HepG2 (cell line): ENCODE data around the gene PRM2. TPM values are rescaled to one million over a fixed set of nuclear protein-coding genes. Genes with fewer than 3 reads are reported as not detected.

Experiments used
- CBX2 ChIP-seq, 2 experiments: fragments of 200-600 bp in 1 of 2; sonication (generic); formaldehyde crosslinking in 1 of 2; IDR thresholded peaks; 2 replicates each; pipeline versions ENCODE4 v1.7.0 to v1.8.1; 2018 to 2022; ENCODE audit warnings: low read depth in 2 of 2, low read length in 1 of 2, mild to moderate bottlenecking in 1 of 2, missing genetic modification reagents in 1 of 2
- CHCHD3 ChIP-seq: sonication (generic); formaldehyde crosslinking; IDR thresholded peaks from 2 replicates; pipeline ENCODE4 v1.8.0; 2022; ENCODE audit warnings: mild to moderate bottlenecking, missing genetic modification reagents, moderate library complexity
- E2F5 ChIP-seq: sonication (generic); formaldehyde crosslinking; conservative IDR thresholded peaks from 2 replicates; pipeline ENCODE4 v1.4.0; 2020; ENCODE audit warnings: missing genetic modification reagents
- IRF9 ChIP-seq: sonication (generic); formaldehyde crosslinking; IDR thresholded peaks from 2 replicates; pipeline ENCODE4 v1.8.0; 2022; ENCODE audit warnings: missing genetic modification reagents, mild to moderate bottlenecking, borderline replicate concordance
- KAT7 ChIP-seq: IDR thresholded peaks from 2 replicates; pipeline ENCODE4 v1.6.1; 2018; ENCODE audit warnings: borderline replicate concordance, missing compliant biosample characterization
- NCOA5 ChIP-seq: sonication (generic); formaldehyde crosslinking; IDR thresholded peaks from 2 replicates; pipeline ENCODE4 v1.4.0; 2020; ENCODE audit warnings: missing genetic modification reagents
- NFRKB ChIP-seq: fragments of 450-650 bp; IDR thresholded peaks from 2 replicates; pipeline ENCODE4 v1.6.1; 2017
- NR2F6 ChIP-seq, 2 experiments: IDR thresholded peaks; 2 replicates each; pipeline ENCODE4 v1.6.1; 2016; ENCODE audit warnings: antibody characterized with exemption in 1 of 2, mild to moderate bottlenecking in 1 of 2
- RELA ChIP-seq: sonication (generic); formaldehyde crosslinking; IDR thresholded peaks from 2 replicates; pipeline ENCODE4 v1.4.0; 2020; ENCODE audit warnings: missing genetic modification reagents
- SMAD9 ChIP-seq: sonication (generic); formaldehyde crosslinking; IDR thresholded peaks from 2 replicates; pipeline ENCODE4 v1.5.1; 2020; ENCODE audit warnings: mild to moderate bottlenecking, missing genetic modification reagents
- SP1 ChIP-seq, 2 experiments: fragments of 450-650 bp in 1 of 2; sonication (generic) in 1 of 2; formaldehyde crosslinking in 1 of 2; IDR thresholded peaks; 2 replicates each; pipeline versions ENCODE4 v1.4.0 to v1.6.1; 2016 to 2020; ENCODE audit warnings: missing genetic modification reagents in 1 of 2
- TEAD2 ChIP-seq: sonication (generic); formaldehyde crosslinking; IDR thresholded peaks from 2 replicates; pipeline ENCODE4 v1.9.0; 2021; ENCODE audit warnings: missing genetic modification reagents
- ZFP91 ChIP-seq: sonication (generic); formaldehyde crosslinking; IDR thresholded peaks from 2 replicates; pipeline ENCODE4 v1.9.0; 2022; ENCODE audit warnings: missing genetic modification reagents, mild to moderate bottlenecking, borderline replicate concordance
- ZNF432 ChIP-seq: sonication (generic); formaldehyde crosslinking; IDR thresholded peaks from 2 replicates; pipeline ENCODE4 v1.5.0; 2020; ENCODE audit warnings: missing genetic modification reagents, mild to moderate bottlenecking, borderline replicate concordance
- ZNF547 ChIP-seq: sonication (generic); formaldehyde crosslinking; IDR thresholded peaks from 2 replicates; pipeline ENCODE4 v1.5.1; 2020; ENCODE audit warnings: mild to moderate bottlenecking, missing genetic modification reagents
- ZNF770 ChIP-seq: sonication (generic); formaldehyde crosslinking; IDR thresholded peaks from 2 replicates; pipeline ENCODE4 v1.5.0; 2020; ENCODE audit warnings: mild to moderate bottlenecking, missing genetic modification reagents
- ZNF792 ChIP-seq: IDR thresholded peaks from 2 replicates; pipeline ENCODE4 v1.6.1; 2016
- polyA plus RNA-seq, 8 experiments: library from polyadenylated mRNA; depleted of rRNA in 3 of 8; stranded (reverse) in 7 of 8; unstranded in 1 of 8; fragments of >200 nt; fragmentation: Illumina TruSeq in 4 of 8; extraction: Trizol in 4 of 8; gene quantifications; 2 replicates each; pipeline versions ENCODE4 v1.2.1 to v1.2.3, GENCODE V29; 2011 to 2016; ENCODE audit warnings: low read depth in 4 of 8, missing spikeins in 1 of 8, mixed read lengths in 1 of 8; ENCODE audit not compliant: insufficient read depth in 1 of 8
- total RNA-seq, 5 experiments: library from RNA; depleted of rRNA; stranded (reverse); fragments of >200 nt; fragmentation: Illumina TruSeq; extraction: Trizol; gene quantifications; 2 replicates each; pipeline ENCODE4 v1.2.3, GENCODE V29; 2016; ENCODE audit warnings: low read depth in 1 of 5
- TF ChIP-seq, protein P1 (sequence below): sonication (generic); formaldehyde crosslinking; IDR thresholded peaks from 2 replicates; pipeline ENCODE4 v1.8.1; 2022; ENCODE audit warnings: mild to moderate bottlenecking, missing genetic modification reagents
- TF ChIP-seq, protein P2 (sequence below): sonication (generic); formaldehyde crosslinking; IDR thresholded peaks from 2 replicates; pipeline ENCODE4 v1.8.1; 2023; ENCODE audit warnings: mild to moderate bottlenecking, moderate library complexity, missing genetic modification reagents

Gene PRM2
- total and polyA plus RNA-seq, 2 of the 13 experiments (the other 11 are each of a cell fraction or from before 2014, with no cell fraction given): 0.54 TPM; not detected in 1

DNA sequence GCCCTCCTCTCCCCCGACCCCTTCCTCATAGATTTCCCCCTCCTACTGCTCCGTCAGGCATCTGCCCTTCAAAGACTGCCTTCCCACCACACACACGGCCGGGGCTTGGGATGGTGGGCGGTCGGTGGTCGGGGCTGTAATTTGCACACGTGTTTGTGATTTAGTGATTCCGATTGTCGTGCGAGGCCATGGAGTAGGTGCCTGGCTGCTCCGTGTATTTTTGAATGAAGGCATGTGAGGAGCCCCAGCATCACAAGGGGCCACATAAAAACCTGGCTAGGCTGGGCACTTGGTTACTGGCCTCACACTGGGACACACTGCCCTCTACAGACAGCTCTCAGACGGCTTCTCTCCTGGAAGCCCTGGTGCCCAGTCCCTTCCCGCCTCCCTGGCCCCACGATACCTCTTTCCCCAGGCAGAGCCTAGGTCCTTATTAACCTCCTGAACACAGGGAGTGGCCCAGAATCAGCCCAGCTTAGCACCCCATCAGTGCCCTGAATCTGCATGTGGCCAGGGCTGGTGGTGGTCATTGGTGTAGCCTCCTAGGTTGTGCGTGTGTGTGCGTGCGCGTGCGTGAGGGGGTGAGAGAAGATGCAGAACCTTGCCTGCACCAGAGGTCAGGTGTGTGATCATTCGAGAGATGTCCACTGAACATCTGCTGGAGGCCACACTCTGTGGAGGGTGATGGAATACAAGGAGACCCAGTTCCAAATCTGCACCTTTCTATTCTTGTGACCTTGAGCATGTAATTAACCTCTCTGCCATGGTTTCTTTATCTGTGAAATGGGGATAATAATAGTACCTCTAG lies 18.9 kb downstream of the PRM2 start (continued):
- TF ChIP-seq NR2F6 (IDR thresholded peaks at IDR 0.05) (peak; percentile 29; the same call in 1 of the 2 replicates), NR2F6 (CRISPR knock-in tag; IDR thresholded peaks at IDR 0.05) (peak; percentile 70; the same call in 1 of the 2 replicates), NCOA5 (CRISPR knock-in tag) (peak; percentile 87; the same call in 1 of the 2 replicates), SP1 (IDR thresholded peaks at IDR 0.05) (no peak), SP1 (CRISPR knock-in tag; IDR thresholded peaks at IDR 0.05) (no peak), NFRKB (no peak), TEAD2 (CRISPR knock-in tag) (no peak; the same call in 1 of the 2 replicates), CBX2 (IDR thresholded peaks at IDR 0.05; ENCODE audit: low read depth, low read length) (no peak), CBX2 (CRISPR knock-in tag; IDR thresholded peaks at IDR 0.05; ENCODE audit: low read depth) (no peak), RELA (CRISPR knock-in tag) (no peak), CHCHD3 (CRISPR knock-in tag) (no peak), ZNF432 (no peak), ZNF792 (CRISPR knock-in tag) (peak; percentile 61; the same call in 1 of the 2 replicates), SMAD9 (CRISPR knock-in tag) (no peak), ZNF547 (CRISPR knock-in tag) (0 out of 2 replicates have a peak, but pooled peaks have one; percentile 48), ZFP91 (peak; percentile 89), E2F5 (CRISPR knock-in tag) (no peak), IRF9 (peak; percentile 89), KAT7 (CRISPR knock-in tag) (no peak; the same call in 1 of the 2 replicates), ZNF770 (CRISPR knock-in tag) (peak; percentile 70; the same call in 1 of the 2 replicates)
- TF ChIP-seq, protein P1, sequence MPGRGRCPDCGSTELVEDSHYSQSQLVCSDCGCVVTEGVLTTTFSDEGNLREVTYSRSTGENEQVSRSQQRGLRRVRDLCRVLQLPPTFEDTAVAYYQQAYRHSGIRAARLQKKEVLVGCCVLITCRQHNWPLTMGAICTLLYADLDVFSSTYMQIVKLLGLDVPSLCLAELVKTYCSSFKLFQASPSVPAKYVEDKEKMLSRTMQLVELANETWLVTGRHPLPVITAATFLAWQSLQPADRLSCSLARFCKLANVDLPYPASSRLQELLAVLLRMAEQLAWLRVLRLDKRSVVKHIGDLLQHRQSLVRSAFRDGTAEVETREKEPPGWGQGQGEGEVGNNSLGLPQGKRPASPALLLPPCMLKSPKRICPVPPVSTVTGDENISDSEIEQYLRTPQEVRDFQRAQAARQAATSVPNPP (CRISPR knock-in tag): no peak
- TF ChIP-seq, protein P2, sequence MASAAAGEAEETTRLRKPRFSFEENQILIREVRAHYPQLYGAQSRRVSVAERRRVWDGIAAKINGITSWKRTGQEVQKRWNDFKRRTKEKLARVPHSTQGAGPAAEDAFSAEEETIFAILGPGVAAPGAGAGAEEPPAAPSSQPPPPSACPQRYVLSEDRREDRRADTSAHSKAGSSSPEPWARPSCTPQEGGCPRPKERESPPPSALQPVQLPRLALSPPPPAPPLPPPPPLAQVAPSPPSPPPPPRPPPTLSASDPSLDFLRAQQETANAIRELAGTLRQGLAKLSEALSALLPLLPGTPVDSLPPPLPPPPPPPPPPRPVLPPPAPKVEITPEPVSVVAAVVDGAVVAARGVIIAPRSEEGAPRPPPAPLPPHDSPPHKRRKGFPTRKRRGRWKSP (CRISPR knock-in tag): 0 out of 2 replicates have a peak, but pooled peaks have one; percentile 29
